Measurements from ENCODE around the gene FRY. TPM values are rescaled to one million over a fixed set of nuclear protein-coding genes. Genes with fewer than 3 reads are reported as not detected.

FRY gene
- total RNA-seq (10 to 100 TPM in 1 of 2 donors, 1 to 10 TPM in 1; 6.2 to 31.2 TPM), polyA plus RNA-seq (10 to 100 TPM; 10.3 to 15.1 TPM)

GRCh38 chr13:32031025-32031814 is at the start of gene FRY:
Gene FRY (plus strand): TSS chr13:32031774. CDS start chr13:32031796, 22 bp downstream.
- Histone ChIP-seq H3K27me3 (ENCODE audit: control insufficient read depth in 4 of 4, insufficient read depth in 4 of 4, low read length in 3 of 4) (no peaks in the 10 kb centered on the region), H3K4me1 (ENCODE audit: control insufficient read depth in 4 of 4, insufficient read depth in 4 of 4, low read length in 3 of 4) (peaks cover 0 to 26% (median 14%) of the 10 kb centered on the region in 4 donors), H3K9ac (ENCODE audit: low read depth in 1 of 2, low read length in 2 of 2) (peak within 1 kb of the TSS; percentile 40 to 62), H3K9me3 (ENCODE audit: control insufficient read depth in 4 of 4, low read length in 3 of 4) (no peaks in the 10 kb centered on the region), H3K27ac (ENCODE audit: low read depth in 1 of 2, low read length in 2 of 2) (peak within 1 kb of the TSS; percentile 71 to 84), H3K36me3 (ENCODE audit: control insufficient read depth in 4 of 4, insufficient read depth in 3 of 4, low read depth in 1 of 4, low read length in 3 of 4) (no peaks in the 10 kb centered on the region), H3K4me3 (ENCODE audit: low read depth in 1 of 3, low read length in 3 of 3) (peak within 1 kb of the TSS; percentile 67 to 88 (median 70))
- TF ChIP-seq, protein P1, sequence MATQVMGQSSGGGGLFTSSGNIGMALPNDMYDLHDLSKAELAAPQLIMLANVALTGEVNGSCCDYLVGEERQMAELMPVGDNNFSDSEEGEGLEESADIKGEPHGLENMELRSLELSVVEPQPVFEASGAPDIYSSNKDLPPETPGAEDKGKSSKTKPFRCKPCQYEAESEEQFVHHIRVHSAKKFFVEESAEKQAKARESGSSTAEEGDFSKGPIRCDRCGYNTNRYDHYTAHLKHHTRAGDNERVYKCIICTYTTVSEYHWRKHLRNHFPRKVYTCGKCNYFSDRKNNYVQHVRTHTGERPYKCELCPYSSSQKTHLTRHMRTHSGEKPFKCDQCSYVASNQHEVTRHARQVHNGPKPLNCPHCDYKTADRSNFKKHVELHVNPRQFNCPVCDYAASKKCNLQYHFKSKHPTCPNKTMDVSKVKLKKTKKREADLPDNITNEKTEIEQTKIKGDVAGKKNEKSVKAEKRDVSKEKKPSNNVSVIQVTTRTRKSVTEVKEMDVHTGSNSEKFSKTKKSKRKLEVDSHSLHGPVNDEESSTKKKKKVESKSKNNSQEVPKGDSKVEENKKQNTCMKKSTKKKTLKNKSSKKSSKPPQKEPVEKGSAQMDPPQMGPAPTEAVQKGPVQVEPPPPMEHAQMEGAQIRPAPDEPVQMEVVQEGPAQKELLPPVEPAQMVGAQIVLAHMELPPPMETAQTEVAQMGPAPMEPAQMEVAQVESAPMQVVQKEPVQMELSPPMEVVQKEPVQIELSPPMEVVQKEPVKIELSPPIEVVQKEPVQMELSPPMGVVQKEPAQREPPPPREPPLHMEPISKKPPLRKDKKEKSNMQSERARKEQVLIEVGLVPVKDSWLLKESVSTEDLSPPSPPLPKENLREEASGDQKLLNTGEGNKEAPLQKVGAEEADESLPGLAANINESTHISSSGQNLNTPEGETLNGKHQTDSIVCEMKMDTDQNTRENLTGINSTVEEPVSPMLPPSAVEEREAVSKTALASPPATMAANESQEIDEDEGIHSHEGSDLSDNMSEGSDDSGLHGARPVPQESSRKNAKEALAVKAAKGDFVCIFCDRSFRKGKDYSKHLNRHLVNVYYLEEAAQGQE (IDR thresholded peaks at IDR 0.05): peak; percentile 1
- TF ChIP-seq GABPA (IDR thresholded peaks at IDR 0.05 in 1 of 2, conservative IDR thresholded peaks at IDR 0.05 in 1 of 2): no peak
- TF ChIP-seq FOXA1 (IDR thresholded peaks at IDR 0.05): no peak
- no peak for TF ChIP-seq NR2F2 (IDR thresholded peaks at IDR 0.05)
- no peak for TF ChIP-seq HNF4G (IDR thresholded peaks at IDR 0.05)
- TF ChIP-seq RAD21 (IDR thresholded peaks at IDR 0.05): peak in 1 of 2 donors; percentile 34
- no peak for TF ChIP-seq EGR1 (IDR thresholded peaks at IDR 0.05; ENCODE audit: low read depth in 2 of 2)
- TF ChIP-seq FOXA2 (IDR thresholded peaks at IDR 0.05): no peak
- no peak for TF ChIP-seq YY1 (IDR thresholded peaks at IDR 0.05)
- TF ChIP-seq JUND (IDR thresholded peaks at IDR 0.05): no peak
- TF ChIP-seq SP1 (IDR thresholded peaks at IDR 0.05): peak; percentile 20
- TF ChIP-seq ATF3 (IDR thresholded peaks at IDR 0.05): peak; percentile 23
- peak; percentile 43 to 50 for TF ChIP-seq RXRA (IDR thresholded peaks at IDR 0.05)
- WGBS: under 1% methylated on average over 59 of the region's 59 CpGs
- DNase-seq (ENCODE audit: low spot score): peak; percentile 59

DNA sequence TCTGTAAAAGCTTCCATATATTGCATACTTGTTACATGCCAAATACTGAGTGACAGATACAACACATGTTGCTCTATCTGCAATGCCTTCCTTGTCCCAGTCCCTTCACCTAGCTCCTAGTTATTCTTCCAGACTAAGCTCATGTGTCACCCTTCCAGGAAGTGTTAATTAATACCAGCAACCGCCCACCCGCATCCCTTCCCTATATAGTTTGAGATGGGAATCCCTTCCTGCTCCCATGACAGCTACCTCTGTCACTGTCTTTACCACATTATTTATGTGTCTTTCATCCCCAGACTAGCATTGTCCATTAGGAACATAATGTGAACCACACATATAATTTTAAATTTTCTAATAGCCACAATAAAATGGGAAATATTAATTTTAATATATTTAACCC is 49.5 kb upstream of the FRY start:
- Histone ChIP-seq H3K4me3 (ENCODE audit: low read depth in 1 of 3, low read length in 3 of 3) (no peak overlapping the region), H3K27ac (ENCODE audit: low read depth in 1 of 2, low read length in 2 of 2) (peak overlapping the region; percentile 4 to 19), H3K4me1 (ENCODE audit: control insufficient read depth in 4 of 4, insufficient read depth in 4 of 4, low read length in 3 of 4) (peaks cover 6 to 58% (median 31%) of the 10 kb centered on the region in 4 donors), H3K9ac (ENCODE audit: low read depth in 1 of 2, low read length in 2 of 2) (no peak overlapping the region), H3K27me3 (ENCODE audit: control insufficient read depth in 4 of 4, insufficient read depth in 4 of 4, low read length in 3 of 4) (no peaks in the 10 kb centered on the region), H3K9me3 (ENCODE audit: control insufficient read depth in 4 of 4, low read length in 3 of 4) (no peaks in the 10 kb centered on the region), H3K36me3 (ENCODE audit: control insufficient read depth in 4 of 4, insufficient read depth in 3 of 4, low read depth in 1 of 4, low read length in 3 of 4) (no peaks in the 10 kb centered on the region)
- TF ChIP-seq NR2F2 (IDR thresholded peaks at IDR 0.05) (no peak), RAD21 (IDR thresholded peaks at IDR 0.05) (no peak), CTCF (IDR thresholded peaks at IDR 0.05; ENCODE audit: low read depth, low read length, missing input control) (no peak), ZBTB33 (IDR thresholded peaks at IDR 0.05) (no peak), ATF3 (IDR thresholded peaks at IDR 0.05) (no peak), FOXA1 (IDR thresholded peaks at IDR 0.05) (no peak)
- no peak for DNase-seq (ENCODE audit: low spot score)
- 85% methylated on average over 2 of the region's 2 CpGs for WGBS
